ENCODE results near the gene CGNL1.

Gene CGNL1

GRCh38 chr15:57330619-57331340 is 45.5 kb upstream of the CGNL1 start:
- DNase-seq (ENCODE audit: low spot score) = no peak
- TF ChIP-seq CTCF (IDR thresholded peaks at IDR 0.05; ENCODE audit: extremely low read depth, missing control alignments) = no peak

- no peak for DNase-seq (ENCODE audit: low spot score)
- no peak for TF ChIP-seq CTCF (IDR thresholded peaks at IDR 0.05; ENCODE audit: extremely low read depth, missing control alignments)
These were observed 44.0 kb upstream of the CGNL1 start for GRCh38 chr15:57332326-57332725.

GRCh38 chr15:57333487-57333886 is 42.8 kb upstream of the CGNL1 start:
- no peak for TF ChIP-seq CTCF (IDR thresholded peaks at IDR 0.05; ENCODE audit: extremely low read depth, missing control alignments)
- DNase-seq (ENCODE audit: low spot score) = no peak

DNA sequence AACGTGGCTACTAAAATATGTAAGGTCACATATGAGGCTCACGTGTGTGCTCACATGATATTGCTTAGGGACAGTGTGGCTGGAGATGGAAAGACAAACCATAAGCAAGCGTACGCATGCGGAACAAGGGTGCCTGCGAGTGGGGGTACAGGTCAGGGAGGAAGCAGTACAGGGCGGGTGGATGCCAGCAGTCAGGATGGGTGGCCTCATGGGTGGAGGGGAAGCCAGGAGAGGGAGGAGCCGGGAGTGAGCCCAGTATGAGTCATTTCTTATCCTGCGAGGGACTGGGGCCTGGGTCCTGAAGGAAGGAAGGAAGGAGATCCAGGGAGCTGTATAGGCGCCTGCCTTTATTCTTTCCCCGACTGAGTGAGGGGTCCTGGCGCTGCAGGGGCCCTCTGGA is 42.0 kb upstream of the CGNL1 start:
- DNase-seq (ENCODE audit: low spot score) = no peak
- no peak for TF ChIP-seq CTCF (IDR thresholded peaks at IDR 0.05; ENCODE audit: extremely low read depth, missing control alignments)

DNA sequence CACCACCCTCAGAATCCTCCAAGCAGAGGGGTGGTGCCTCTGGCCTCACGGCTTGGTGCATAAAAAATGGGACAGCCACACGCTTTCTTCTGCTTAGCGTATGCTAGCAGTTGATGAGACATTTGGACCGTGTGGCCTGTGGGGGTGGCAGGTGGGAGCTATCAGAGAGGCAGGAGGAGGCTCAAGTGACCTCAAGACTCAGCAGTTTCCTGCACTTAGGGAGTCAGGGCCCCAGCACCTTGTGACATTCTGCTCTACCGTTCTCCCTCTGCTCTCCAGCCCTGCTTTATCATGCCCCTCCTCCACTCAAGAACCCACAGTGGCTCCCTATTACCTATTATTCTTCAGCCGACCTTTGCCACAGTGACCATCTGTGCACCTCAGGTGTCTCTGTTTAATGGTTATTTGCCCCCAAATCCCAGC is 41.0 kb upstream of the CGNL1 start:
- DNase-seq (ENCODE audit: low spot score) = no peak
- TF ChIP-seq CTCF (IDR thresholded peaks at IDR 0.05; ENCODE audit: extremely low read depth, missing control alignments) = no peak

GRCh38 chr15:57335719-57336118 is 40.6 kb upstream of the CGNL1 start:
- no peak for DNase-seq (ENCODE audit: low spot score)
- no peak for TF ChIP-seq CTCF (IDR thresholded peaks at IDR 0.05; ENCODE audit: extremely low read depth, missing control alignments)

GRCh38 chr15:57337868-57338411 is 38.4 kb upstream of the CGNL1 start:
- DNase-seq (ENCODE audit: low spot score) = no peak
- TF ChIP-seq CTCF (IDR thresholded peaks at IDR 0.05; ENCODE audit: extremely low read depth, missing control alignments) = no peak
